HG02798 (cell line): Measurements from ENCODE around the gene MMP11.
A peak's percentile ranks its signal among the peaks of the same experiment; 100 is the strongest.
"Not testable (repeated sequence)": the region's sequence is repeated elsewhere in the genome, so short reads cannot be mapped to it uniquely, and the experiment has no call there.

Experiments
- ATAC-seq: cut with Tn5 transposase; IDR thresholded peaks from one replicate; pipeline ENCODE4 v1.9.1; 2021; ENCODE audit warnings: mild to moderate bottlenecking; ENCODE audit not compliant: unreplicated experiment, poor library complexity

The MMP11 gene

GRCh38 chr22:23772649-23773473 lies at the start of gene MMP11:
Gene MMP11 (plus strand): TSS chr22:23772849. CDS start chr22:23772871, 22 bp downstream.
- no peak for ATAC-seq

GRCh38 chr22:23728108-23728507 lies 44.5 kb upstream of the MMP11 start:
- ATAC-seq, result not testable (repeated sequence)

- ATAC-seq, result no peak
These were observed 35.0 kb upstream of the MMP11 start for GRCh38 chr22:23737696-23738095.

- no peak for ATAC-seq
These were observed 30.0 kb upstream of the MMP11 start for GRCh38 chr22:23742505-23743264.

- ATAC-seq, result no peak
These were observed 29.3 kb upstream of the MMP11 start for GRCh38 chr22:23743303-23743705.

- no peak for ATAC-seq
These were observed 28.6 kb upstream of the MMP11 start for GRCh38 chr22:23744001-23744400.

GRCh38 chr22:23744485-23744884 lies 28.2 kb upstream of the MMP11 start:
- ATAC-seq, result no peak

- ATAC-seq, result no peak
These were observed 26.9 kb upstream of the MMP11 start for GRCh38 chr22:23745791-23746190.

- ATAC-seq, result no peak
These were observed 22.8 kb upstream of the MMP11 start for GRCh38 chr22:23749841-23750301.

- ATAC-seq, result no peak
These were observed 22.3 kb upstream of the MMP11 start for GRCh38 chr22:23750367-23750713.

GRCh38 chr22:23750714-23751440 lies 21.8 kb upstream of the MMP11 start, which contains the start of gene ZNF70:
Gene ZNF70 (minus strand): TSS chr22:23751112. CDS start chr22:23745140, 5,972 bp downstream.
- ATAC-seq, result peak; percentile 87

- ATAC-seq, result peak; percentile 22
These were observed 21.1 kb upstream of the MMP11 start for GRCh38 chr22:23751441-23751996.

GRCh38 chr22:23752090-23752691 lies 20.5 kb upstream of the MMP11 start:
- no peak for ATAC-seq

- ATAC-seq, result no peak
These were observed 19.9 kb upstream of the MMP11 start for GRCh38 chr22:23752750-23753149.

- ATAC-seq, result no peak
These were observed 19.3 kb upstream of the MMP11 start for GRCh38 chr22:23753385-23753784.

GRCh38 chr22:23754220-23754919 lies 18.3 kb upstream of the MMP11 start, which contains the start of gene VPREB3:
Gene VPREB3 (minus strand): TSS chr22:23754425. CDS start chr22:23754363, 62 bp downstream.
- no peak for ATAC-seq

GRCh38 chr22:23754980-23755636 lies 17.5 kb upstream of the MMP11 start:
- no peak for ATAC-seq

- ATAC-seq, result no peak
These were observed 16.9 kb upstream of the MMP11 start for GRCh38 chr22:23755711-23756110.

- ATAC-seq, result no peak
These were observed 15.8 kb upstream of the MMP11 start for GRCh38 chr22:23756891-23757290.
